GM12875 (cell line): ENCODE measurements around the gene TRABD2A.

Experiments
- H3K4me3 ChIP-seq: one replicate; pipeline ENCODE4 v1.5.1; 2011; ENCODE audit warnings: low read depth, low read length, control low read depth
- CTCF ChIP-seq: IDR thresholded peaks from 2 replicates; pipeline ENCODE4 v1.5.1; 2011; ENCODE audit warnings: low read depth, mild to moderate bottlenecking, control low read depth, inconsistent platforms, low read length, moderate library complexity, borderline replicate concordance; ENCODE audit not compliant: insufficient read depth

Gene TRABD2A

GRCh38 chr2:84827978-84828575 is 52.8 kb downstream of the TRABD2A start:
- no peak overlapping the region for H3K4me3 ChIP-seq
- TF ChIP-seq CTCF = no peak

- TF ChIP-seq CTCF = no peak
- no peak overlapping the region for H3K4me3 ChIP-seq
Observed at GRCh38 chr2:84823788-84824187, 57.1 kb downstream of the TRABD2A start.

GRCh38 chr2:84823229-84823628 is 57.7 kb downstream of the TRABD2A start:
- no peak for TF ChIP-seq CTCF
- no peak overlapping the region for H3K4me3 ChIP-seq

- TF ChIP-seq CTCF = no peak
- H3K4me3 ChIP-seq = no peak overlapping the region
Observed at GRCh38 chr2:84821806-84822205, 59.1 kb downstream of the TRABD2A start.

GRCh38 chr2:84817239-84817655 is 63.6 kb downstream of the TRABD2A start:
- H3K4me3 ChIP-seq = no peak overlapping the region
- TF ChIP-seq CTCF = no peak

- TF ChIP-seq CTCF = no peak
- H3K4me3 ChIP-seq = no peak overlapping the region
Observed at GRCh38 chr2:84816426-84817026, 64.4 kb downstream of the TRABD2A start.

- no peak for TF ChIP-seq CTCF
- no peak overlapping the region for H3K4me3 ChIP-seq
Observed at GRCh38 chr2:84815146-84815545, 65.7 kb downstream of the TRABD2A start.
